Measurements from ENCODE around the gene ZNF277.
A peak's percentile ranks its signal among the peaks of the same experiment; 100 is the strongest.

ZNF277 gene

DNA sequence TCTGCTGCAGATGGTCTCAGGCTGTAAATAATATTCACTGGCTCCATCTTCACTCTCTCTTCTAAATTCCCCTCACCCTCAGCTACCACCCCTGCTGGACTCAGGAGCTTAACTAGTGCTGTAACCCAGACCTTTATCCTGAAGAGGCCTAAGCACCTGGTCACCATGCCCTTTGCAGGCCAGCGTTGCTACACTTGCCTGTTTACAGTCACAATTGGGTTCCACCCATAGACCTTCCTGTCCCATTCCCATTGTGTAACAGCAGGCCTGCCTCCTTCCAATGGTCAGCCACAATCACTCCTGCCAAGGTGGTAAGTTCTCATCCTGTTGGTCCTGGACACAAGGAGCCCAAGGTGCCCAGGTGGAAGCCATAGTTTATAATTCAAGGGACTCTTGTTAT is 157.9 kb downstream of the ZNF277 start:
- no peak for DNase-seq (ENCODE audit: low read depth, low spot score)
- H3K4me3 ChIP-seq (ENCODE audit: low read length), result no peak overlapping the region

GRCh38 chr7:112365551-112365950 is 159.1 kb downstream of the ZNF277 start:
- H3K4me3 ChIP-seq (ENCODE audit: low read length), result no peak overlapping the region
- DNase-seq (ENCODE audit: low read depth, low spot score), result no peak

GRCh38 chr7:112366886-112367285 is 160.4 kb downstream of the ZNF277 start:
- no peak overlapping the region for H3K4me3 ChIP-seq (ENCODE audit: low read length)
- no peak for DNase-seq (ENCODE audit: low read depth, low spot score)

GRCh38 chr7:112370436-112370835 is 163.9 kb downstream of the ZNF277 start:
- DNase-seq (ENCODE audit: low read depth, low spot score), result no peak
- no peak overlapping the region for H3K4me3 ChIP-seq (ENCODE audit: low read length)

- no peak overlapping the region for H3K4me3 ChIP-seq (ENCODE audit: low read length)
- DNase-seq (ENCODE audit: low read depth, low spot score), result no peak
These were observed 165.2 kb downstream of the ZNF277 start for GRCh38 chr7:112371701-112372100.

DNA sequence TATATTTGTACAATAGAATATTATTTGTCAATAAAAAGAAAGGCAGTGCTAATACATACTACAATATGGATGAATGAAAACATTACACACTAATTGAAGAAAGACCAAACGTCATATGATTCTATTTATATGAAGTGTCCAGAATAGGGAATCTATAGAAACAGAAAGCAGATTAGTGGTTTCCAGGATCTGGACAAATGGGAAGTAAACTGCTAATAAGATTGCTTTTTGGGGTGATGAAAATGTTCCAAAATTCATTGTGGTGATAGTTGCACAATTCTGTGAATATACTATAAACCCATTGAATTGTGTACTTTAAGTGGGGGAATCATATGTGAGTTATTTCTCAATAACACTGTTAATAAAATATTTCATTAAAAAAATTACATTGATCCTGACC is 165.6 kb downstream of the ZNF277 start:
- DNase-seq (ENCODE audit: low read depth, low spot score), result no peak
- no peak overlapping the region for H3K4me3 ChIP-seq (ENCODE audit: low read length)

DNA sequence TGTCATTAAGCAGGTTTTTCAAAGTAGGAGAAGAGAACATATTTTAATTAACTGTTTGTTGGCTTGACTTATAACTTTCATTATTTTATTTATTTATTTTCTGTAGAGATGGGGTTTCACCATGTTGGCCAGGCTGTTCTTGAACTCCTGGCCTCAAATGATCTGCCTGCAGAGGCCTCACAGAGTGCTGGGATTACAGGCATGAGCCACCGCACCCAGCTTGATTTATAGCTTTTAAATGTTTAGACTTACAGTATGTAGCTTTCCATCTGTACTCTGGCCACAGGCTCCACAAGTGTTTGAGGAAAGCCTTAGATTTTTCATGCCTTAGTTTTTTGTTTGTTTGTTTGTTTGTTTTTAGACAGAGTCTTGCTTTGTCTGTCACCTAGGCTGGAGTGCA is 171.1 kb downstream of the ZNF277 start:
- no peak for DNase-seq (ENCODE audit: low read depth, low spot score)

GRCh38 chr7:112381311-112382091 is 175.0 kb downstream of the ZNF277 start:
- H3K4me3 ChIP-seq (ENCODE audit: low read length), result no peak overlapping the region
- DNase-seq (ENCODE audit: low read depth, low spot score), result no peak

More for the DNA sequence above, 171.1 kb downstream of the ZNF277 start:
- H3K4me3 ChIP-seq (ENCODE audit: low read length), result no peak overlapping the region

DNA sequence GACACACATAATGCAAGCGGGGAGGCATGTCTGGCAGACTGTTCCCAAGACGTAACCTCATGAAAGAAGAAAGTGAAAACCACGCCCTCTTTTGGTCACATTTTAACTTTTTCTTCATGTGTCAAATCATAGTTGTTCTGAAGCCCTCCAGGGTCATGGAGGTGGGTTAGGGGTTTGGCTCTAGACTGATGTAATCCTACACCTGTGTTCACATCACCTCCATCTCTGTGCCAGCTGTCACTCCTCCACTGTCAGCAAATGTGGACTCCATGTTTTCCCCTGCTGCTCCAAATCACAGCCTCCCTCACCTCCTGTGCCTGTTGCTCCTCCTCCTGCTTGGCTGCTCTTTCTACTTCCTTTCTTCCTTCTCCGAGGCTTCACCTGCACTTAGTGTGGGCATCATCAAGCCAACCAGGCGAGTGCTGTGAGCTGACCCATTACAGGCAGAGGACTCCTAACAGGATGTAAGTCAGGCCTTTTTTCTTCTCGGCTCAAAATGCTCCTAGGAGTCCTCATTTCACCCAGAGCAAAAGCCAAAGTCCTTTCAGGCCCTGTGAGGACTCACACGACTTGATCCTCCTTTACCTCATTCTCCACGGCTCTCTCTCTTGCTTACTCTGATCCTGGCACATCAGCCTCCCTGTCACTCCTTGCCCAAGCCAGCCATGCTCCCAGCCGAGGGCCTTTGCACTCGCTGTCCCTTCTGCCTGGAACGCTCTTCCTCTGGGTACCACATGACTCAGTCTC is 177.3 kb downstream of the ZNF277 start:
- peak; percentile 51 for DNase-seq (ENCODE audit: low read depth, low spot score)
- H3K4me3 ChIP-seq (ENCODE audit: low read length), result no peak overlapping the region

- no peak for DNase-seq (ENCODE audit: low read depth, low spot score)
These were observed 179.0 kb downstream of the ZNF277 start for GRCh38 chr7:112385516-112385915.

DNA sequence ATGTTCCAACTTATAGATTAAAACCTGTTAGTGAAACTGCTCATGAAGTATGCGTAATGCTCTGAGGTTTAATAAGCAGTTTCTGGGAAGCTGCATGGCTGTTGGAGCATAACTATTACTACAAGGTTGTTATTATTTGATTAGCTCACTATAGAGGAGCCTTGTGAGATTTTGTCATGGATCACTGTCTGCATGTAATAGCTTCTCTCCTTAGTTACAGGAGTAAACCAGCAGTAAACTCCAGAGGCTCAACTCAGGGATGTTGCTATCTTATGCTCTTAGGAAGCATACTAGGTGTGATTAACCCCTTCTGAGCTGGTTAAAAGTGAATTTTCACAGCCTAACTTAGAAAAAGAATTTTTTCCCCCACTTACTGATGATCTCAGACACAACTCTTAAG is 180.1 kb downstream of the ZNF277 start:
- H3K4me3 ChIP-seq (ENCODE audit: low read length), result no peak overlapping the region
- DNase-seq (ENCODE audit: low read depth, low spot score), result no peak

More at GRCh38 chr7:112385516-112385915, 179.0 kb downstream of the ZNF277 start:
- H3K4me3 ChIP-seq (ENCODE audit: low read length), result no peak overlapping the region

GRCh38 chr7:112390167-112390566 is 183.7 kb downstream of the ZNF277 start:
- no peak for DNase-seq (ENCODE audit: low read depth, low spot score)

GRCh38 chr7:112391079-112391821 is 184.8 kb downstream of the ZNF277 start:
- DNase-seq (ENCODE audit: low read depth, low spot score), result peak; percentile 32
- peak overlapping the region; percentile 52 for H3K4me3 ChIP-seq (ENCODE audit: low read length)

More at GRCh38 chr7:112390167-112390566, 183.7 kb downstream of the ZNF277 start:
- no peak overlapping the region for H3K4me3 ChIP-seq (ENCODE audit: low read length)

DNA sequence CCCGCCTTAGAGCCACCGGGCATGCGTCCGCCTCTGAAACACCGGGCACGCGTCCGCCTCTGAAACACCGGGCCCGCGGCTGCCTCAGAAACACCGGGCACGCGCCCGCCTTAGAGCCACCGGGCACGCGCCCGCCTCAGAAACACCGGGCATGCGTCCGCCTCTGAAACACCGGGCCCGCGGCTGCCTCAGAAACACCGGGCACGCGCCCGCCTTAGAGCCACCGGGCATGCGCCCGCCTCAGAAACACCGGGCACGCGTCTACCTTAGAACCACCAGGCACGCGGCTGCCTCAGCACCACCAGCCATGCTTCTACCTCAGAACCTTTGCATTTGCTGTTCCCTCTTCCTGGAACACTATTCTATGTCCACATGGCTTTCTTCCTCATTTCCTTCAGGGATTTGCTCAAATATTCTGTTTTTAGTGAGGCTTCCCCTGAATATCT is 185.4 kb downstream of the ZNF277 start:
- peak overlapping the region; percentile 52 for H3K4me3 ChIP-seq (ENCODE audit: low read length)
- peak; percentile 57 for DNase-seq (ENCODE audit: low read depth, low spot score)
